GM21619 (cell line): ENCODE data around the gene RCSD1.

Source experiments
- ATAC-seq: cut with Tn5 transposase; IDR thresholded peaks from one replicate; pipeline ENCODE4 v1.9.1; 2021; ENCODE audit not compliant: unreplicated experiment

RCSD1 gene

DNA sequence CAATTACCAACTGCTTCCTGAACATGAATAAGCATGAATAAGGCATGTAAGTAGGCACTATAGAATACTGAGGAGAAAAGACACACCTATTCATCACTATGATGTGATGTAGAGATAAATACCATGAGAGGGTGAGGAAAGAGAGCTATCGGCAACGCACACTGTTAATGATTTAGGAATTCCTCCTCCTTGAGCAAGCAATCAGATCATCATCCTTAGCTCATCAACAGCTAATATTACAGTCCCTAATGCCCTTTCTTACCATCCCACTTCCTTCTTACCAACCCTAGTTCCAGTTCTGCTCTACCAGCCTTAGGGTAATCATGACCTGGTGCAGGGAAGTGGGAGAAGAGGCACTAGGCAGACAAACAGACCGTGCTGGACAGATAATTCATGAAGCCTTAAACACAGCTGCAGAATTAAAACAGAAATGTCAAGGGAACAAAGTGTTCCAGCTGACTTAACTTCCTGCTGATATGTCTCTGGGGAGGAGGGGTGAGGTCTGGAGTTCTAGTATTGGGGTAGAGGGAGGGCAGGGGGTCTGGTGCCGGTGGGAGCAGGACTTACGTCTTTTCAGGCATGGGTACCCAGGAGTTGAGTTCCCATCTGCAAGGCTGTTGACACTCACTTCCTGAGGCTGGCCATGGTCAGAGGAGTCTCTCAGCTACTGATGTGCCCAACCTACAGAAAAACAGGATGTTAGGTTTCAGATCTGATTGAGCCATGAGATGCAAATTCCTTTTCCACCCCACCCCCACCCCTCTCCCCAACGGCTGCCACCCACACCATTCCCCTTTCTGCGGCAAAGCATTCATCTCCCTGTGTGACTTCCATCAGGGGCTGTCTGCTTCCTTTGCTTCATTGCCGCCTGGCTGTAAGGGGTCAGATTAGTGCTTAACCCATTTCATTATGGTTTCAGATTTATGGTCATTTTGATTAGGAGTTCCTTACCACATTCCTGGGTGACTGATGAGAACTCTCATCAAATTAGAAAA, 12.6 kb upstream of the RCSD1 start:
- ATAC-seq, result peak; percentile 63

DNA sequence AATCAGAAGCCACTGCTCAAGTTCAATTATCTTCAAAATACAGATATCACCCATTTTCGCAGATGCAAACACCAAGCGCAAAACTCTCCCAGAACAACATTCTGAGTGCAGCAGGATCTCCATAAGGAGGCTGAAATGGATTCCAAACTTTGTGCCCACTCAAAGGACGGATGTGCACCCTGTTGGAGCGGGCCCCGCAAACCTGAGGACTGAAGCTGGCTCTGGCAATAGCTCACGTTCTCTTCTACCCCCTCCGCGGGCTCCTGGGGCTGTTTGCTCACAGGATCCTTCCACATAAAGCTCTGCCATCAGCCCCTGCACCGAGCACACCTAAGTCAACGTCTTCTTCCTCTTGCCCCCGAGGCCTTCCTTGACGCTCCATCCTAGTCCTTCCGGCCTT, 11.7 kb upstream of the RCSD1 start:
- no peak for ATAC-seq

DNA sequence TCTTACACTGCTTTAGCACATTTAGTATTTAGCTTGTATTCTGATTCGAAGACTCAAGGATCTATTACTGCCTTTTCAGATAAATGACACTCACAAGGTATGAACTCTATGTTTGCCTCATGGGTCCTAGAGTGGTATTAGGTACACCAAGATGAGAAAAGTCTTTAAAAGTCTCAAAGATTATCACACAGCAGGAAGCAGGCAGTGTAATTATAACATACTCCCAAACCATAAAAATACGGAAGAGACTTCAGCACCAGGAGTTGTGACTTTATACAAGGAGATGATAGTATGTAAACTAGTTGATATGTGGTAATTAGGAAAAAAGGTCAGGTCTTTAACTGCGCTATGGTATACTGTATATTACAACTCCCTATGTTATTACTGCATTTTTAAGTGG, 11.2 kb upstream of the RCSD1 start:
- no peak for ATAC-seq

DNA sequence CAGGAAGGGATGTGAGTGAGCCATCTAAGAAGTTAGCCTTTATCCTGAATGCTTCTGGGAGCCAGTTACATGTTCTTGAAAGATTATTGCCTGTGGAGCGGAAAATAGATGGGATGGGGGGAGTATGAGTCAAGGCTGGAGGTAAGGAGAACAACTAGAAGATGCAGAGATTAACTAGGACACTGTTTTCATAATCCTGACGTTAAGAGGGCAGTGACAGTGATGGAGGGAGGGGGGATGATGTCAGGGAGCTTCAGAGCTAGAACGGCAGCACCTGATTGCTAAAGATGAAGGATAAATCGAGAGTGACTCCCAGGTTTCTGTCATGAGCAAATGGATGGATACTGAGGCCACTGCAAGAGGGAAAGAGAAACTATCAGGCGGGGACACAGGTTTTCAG, 10.0 kb upstream of the RCSD1 start:
- ATAC-seq, result no peak

DNA sequence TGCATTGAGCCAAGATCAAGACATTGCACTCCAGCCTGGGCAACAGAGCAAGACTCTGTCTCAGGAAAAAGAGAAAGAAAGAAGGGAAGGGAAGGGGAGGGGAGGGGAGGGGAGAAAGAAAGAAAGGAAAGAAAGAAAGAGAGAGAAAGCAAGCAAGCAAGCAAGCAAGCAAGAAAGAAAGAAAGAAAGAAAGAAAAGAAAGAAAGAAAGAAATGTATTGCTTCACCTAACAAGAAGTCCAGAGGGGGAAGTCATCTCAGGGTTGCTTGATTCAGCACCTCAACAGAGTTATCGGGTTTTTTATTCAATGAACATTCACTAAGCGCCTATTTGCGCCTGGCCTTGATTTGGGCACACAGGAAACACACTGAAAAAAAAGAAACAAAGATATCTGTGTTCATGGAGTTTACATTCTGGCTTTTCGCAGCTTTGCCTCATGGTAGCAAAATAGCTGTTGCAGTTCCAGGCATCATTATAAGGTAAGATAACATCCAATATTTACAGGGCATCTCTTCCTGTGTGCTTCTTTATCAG, 8.2 kb upstream of the RCSD1 start:
- no peak for ATAC-seq

DNA sequence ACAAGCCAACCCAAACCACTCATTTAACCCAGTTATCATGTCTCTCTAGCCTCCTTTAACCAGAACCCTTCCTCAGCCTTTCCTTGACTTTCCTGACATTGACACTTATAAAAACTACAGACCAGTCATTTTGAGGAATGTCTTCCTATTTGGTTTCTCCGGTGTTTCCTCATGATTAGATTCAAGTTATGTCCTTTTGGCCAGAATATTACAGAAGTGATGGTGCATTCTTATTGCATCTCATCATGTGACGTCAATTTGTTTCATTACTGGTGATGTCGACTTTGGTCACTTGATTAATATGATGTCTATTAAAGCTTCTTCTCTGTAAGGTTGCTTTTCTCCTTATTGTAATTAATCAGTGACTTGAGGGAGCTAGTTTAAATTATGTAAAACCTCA, 6.1 kb upstream of the RCSD1 start:
- no peak for ATAC-seq

DNA sequence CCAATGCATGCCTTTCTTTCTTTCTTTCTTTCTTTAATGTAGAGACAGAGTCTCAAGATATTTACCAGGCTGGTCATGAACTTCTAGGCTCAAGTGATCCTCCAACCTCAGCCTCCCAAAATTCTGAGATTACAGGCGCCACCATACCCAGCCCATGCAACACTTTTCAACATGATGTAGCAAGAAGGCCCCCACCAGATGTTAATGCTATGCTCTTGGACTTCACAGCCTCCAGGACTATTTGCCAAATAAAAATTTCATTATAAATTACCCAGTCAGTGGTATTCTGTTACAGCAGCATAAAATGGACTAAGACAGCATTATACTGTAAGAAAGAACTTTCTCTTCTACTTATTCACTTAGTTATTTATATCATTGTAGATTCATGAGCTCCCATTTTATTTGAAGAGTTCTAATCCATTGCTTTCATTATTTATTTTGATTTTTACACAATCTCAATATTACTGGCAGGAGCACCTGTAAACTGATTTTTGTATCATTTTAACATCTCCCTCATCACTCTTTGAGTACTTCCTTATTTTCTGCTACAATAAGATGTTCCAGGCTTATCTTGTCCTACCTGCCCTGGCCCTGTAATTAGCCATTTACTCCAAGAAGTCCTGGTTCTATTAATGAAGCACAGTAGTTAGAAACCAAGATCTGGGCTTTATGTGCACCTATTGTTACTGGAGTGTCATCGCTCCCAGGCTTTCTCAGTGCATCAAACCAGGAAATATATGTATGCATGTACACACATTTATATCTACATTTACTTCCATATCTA, 4.8 kb upstream of the RCSD1 start:
- no peak for ATAC-seq

DNA sequence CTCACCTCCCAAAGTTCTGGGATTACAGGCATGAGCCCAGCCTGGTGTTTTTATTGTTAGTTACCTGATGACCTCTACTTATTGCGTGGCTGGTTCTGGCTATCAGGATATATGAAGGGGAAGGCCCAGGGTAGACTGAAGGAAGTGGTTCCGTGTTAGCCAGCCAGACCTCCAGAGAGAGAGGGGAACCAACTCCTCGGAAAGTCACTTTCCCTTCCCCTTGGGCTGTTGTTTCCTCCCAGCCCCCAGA, 2.5 kb upstream of the RCSD1 start:
- ATAC-seq, result no peak

DNA sequence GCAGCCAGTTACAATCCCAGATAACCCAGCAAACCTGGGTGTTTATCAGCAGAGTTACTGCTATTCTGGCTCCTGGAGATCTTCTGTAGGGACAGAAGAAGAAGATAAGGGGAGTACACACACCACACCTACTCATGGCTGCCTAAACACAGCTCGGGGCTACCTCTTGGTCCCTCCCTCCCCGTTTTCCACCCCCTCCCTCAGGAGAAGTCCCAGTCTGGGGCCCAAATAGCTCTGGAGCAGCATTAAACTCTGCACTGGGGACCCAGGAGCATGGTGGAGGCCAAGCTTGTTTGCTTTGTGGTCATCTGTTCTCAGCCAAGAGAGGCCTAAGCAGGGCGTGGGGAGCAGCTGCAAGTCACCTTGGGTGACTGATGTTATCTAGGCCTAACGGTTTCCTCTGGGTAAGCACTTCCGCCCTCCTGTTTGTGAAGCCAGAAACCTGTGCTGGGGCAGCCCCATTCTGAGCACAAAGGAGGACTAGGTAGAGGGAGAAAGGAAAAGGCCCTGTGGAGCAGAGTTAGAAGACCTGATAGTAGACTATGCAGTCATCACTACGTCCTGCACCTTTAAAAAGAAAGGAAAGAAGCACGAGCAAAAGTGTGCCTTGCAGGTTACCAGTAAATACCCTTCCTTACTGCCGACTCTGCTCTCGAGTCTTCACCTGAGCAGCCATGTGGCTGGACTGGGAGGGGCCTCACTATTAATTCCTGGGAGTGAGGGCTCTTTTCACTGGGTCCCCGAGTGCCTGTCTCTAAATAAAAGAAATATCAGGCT, 2.0 kb upstream of the RCSD1 start:
- ATAC-seq, result peak; percentile 58

DNA sequence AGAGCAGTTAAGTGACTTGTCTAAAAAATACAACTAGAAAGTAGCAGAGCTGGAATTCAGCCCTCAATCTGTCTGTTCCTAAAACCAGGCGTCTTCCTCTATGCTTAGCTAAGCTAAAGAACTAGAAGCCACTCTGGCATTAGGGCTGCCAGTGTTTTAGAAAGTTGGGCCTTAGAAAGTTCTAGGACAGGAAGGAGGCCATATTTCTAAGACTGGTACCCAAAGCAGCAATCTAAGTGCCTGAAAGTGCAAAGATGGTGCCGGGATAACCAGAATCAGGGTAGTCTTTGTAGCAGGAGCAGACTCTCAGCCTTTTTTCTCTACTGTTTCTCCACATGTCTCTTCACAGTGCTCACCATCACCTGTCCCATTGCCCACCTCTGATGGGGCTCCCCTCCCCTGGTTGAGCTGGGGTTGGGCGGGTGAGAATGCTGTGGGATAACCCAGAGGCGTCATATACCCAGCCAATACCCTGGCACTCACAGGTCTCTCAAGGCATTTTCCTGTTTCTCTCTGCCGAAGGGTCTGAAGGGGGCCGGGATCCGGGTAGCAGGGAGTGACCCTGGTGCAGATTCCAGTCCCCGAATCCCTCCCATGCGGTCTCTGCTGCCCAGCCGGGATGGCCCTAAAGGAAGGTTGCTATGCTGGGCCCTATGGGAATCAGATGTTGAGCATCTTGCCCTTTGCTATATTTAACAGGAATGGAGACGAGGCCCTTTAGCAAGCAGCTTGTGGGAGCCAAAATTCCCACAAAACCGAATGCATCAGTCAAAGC, 1.1 kb upstream of the RCSD1 start:
- ATAC-seq, result no peak

DNA sequence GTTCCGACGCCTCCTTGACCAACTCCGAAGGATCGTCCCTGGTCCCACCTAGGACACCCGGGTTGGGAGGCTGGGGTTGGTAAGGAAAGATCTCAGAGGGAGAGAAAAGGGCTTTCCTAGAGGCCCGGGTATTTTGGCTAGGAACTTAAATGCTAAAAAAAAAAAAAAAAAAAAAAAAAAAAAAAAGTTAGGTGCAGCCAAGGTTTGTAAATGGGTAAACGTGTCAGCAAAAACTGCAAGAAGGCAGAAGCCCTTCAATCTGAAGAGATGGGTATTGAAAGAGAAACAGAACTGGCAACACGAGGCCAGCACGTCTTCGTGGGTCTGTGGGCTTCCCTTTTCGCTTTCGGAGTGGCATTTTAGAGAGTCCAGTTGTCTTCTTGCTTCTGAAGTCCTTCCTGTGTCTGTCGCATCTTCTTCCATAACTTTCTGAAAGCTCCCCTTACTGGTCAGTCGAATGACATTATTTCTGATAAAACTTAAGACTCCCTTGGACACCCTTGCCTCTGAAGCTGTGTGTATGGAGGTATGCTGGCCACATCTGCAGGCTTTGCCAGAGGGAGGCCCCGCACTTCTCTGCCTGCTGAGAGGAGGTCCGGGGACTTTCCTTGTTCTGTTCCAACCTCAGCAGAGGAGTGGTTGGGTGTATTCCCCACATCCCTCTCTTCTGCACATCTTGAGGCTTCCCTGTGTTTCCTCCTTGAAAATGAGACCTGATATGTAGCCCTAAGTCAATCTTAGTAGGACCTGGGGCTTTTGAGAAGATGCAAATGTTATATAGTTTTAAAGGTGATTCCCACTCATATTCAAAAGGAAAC, 745 bp downstream of the RCSD1 start:
- ATAC-seq, result no peak

DNA sequence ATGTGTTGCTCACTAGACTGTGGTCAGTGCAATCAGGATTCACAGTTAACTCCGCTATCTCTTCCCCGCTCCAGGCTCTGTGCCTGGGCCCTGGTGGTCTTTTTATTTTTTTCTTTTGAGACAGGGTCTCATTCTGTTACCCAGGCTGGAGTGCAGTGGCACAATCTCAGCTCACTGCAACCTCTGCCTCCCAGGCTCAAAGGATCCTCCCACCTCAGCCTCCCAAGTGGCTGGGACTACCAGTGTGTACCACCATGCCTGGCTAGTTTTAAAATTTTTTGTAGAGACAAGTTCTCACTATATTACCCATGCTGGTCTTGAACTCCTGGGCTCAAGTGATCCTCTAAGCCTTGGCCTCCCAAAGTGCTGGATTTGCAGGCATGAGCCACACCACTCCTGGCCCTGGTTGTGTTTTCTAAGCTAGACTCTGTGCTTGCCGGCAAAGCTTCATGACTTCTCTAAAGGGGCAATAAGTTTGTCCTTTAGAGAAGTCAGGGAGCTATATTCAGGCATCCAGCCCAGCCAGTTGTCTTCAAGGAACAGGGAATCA, 1.4 kb downstream of the RCSD1 start:
- ATAC-seq, result no peak

DNA sequence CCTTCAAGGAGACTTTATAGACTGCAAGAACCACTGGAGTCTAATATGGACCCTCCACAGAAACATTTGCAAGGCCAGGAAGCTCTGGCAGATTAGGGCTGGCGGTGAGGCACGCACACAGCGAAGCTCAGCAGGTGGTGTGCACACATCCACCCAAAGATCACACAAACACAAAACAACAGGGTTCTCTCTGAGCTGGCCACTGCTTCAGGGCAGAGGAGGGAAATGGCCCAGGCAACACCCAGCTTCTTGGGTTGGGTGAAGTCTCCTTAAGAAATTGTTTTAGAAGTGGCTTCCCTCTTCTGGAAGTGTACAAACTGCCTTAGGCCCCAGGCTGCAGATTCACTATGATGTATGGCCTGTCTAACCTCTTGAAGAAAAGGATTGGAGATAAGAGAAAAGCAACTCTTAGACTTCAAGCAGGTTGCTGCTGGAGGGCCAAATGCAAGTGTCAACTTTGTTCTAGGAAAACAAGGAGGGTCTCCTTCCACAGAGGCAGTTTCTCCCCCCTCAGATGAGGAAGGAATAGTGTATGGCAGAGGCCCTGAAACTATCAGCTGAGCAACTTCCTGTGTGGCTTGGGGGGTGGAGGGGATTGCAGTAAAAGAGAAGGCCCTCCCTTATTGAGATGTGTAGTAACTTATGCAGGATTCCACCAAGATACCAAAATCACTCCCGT, 2.0 kb downstream of the RCSD1 start:
- peak; percentile 16 for ATAC-seq

DNA sequence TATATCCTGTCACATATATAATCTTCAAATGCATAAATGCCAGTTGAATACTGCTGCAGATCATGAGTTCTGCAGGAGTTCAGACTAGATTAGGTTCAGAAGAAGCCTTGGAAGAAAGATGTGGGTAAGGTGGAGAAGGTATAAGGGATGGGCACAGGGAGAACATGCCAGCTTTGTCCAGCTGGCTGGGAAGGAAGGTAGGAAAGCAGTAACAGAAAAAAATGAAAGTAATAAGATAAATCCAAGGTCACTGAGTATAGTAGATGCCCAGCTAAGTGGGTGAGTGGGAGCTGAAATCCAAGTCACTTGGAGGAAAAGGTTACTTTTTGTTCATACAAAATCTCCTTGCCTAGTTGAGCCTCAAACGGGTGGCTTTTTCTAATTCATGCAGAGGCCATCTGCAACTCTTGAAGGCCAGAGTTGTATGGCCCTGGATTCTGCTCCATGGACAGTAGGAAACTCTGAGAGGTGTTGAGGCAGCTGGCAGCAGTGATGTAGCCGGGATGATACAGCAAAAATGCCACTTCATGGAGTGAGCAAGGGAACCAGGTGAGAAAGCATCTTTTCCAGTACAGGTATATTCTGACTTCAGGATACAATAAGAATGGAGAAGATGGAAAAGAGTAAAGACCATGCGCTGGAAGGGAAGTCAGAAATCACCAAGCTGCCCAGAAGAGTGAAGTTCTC, 3.4 kb downstream of the RCSD1 start:
- ATAC-seq, result no peak

DNA sequence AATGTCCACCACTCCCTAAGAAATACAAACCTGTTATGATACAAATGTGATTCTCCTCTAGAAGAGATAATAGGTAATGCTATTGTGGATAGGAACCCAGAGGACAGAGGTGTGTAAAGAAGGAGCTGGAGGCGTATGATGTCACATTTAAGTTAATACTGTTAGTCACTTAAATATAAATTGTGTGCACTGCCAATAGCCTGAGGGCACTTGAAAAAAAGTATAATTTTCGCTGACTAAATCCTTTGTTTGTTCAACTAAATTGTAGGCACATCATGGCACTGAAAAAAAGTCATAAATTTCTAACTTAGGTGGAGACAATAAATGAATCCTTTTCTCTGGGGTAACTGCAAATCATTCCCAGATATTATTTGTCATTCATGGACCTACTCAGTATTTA, 4.4 kb downstream of the RCSD1 start:
- no peak for ATAC-seq

DNA sequence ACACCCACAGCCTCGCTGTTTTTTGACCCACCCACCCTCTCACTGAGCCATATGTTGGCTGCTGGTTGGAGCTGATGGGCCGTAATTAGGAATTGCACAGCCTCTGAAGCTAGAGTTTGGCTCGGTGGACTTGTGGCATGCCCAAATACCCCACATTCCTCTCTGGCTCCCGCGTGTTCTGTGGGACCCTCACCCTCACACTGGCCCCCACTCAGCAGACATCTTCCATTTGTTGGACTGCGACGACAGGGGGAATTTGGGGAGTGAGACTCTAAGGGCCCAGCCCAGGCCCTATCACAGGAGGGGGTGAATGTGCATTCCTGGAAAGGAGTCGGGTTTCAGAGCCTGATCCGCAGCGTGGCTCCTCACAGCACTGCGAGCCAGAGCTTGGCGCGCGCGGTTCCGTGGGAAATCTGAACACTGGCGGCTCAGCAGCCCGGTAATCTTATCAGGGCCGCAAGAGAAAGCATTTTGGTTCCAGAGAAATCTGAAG, 5.2 kb downstream of the RCSD1 start:
- no peak for ATAC-seq

DNA sequence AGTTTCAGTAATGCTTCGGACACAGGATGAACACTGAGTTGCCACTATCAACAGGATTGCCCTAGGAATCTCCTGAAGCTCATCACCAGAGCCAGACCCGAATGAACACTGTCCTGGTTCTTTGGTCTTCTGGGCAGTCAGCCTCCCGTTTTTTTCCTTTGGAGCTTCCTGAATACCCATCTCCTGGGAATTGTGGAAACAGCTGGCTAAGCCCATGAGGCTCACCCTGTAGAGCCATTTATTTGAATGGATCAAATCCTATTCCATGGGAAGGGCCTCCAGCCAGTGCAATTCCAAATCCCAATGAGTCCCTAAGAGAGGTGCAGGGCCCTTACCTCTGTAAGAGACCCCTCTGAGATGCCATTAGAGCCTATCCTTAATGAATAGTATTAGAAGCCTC, 5.9 kb downstream of the RCSD1 start:
- ATAC-seq, result no peak

DNA sequence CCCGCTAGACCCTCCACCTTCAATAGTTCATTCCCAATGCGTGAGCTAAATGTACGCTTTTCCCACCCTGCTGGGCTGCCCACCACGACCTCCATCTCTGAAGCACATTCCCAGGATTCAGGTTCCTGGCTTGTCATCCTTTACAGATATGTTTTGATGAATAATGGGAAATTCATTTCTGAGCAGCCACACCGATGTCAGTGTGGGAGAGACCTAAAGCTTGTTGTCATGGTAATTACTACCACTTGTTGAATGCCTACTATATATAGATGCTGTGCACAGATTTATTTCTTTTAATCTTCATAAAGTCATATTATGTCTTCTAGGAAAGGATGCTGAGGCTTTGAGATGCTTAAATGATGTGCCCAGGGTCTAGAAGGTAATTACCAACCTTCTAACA, 8.0 kb downstream of the RCSD1 start:
- ATAC-seq, result no peak
